Prostate gland (tissue), 2 donors: ENCODE measurements around the gene MAML2. TPM values are rescaled to one million over a fixed set of nuclear protein-coding genes. Genes with fewer than 3 reads are reported as not detected.

Source experiments
- DNase-seq: peaks from one replicate; pipeline ENCODE4 v3.0.0-alpha.2; 2019; ENCODE audit warnings: low spot score
- H3K27ac ChIP-seq, 2 donors: fragments of 200-600 bp; sonication (generic); 2 replicates each; pipeline ENCODE4 v1.5.1; 2017 to 2019
- H3K27me3 ChIP-seq: fragments of 200-600 bp; sonication (generic); replicated peaks from 2 replicates; pipeline ENCODE4 v1.5.1; 2019; ENCODE audit not compliant: insufficient read depth
- H3K36me3 ChIP-seq, 2 donors: fragments of 200-600 bp; sonication (generic); 1 replicate in 1 of 2; 2 replicates in 1 of 2; pipeline versions ENCODE4 v1.5.1 to v1.8.1; 2017 to 2019
- H3K4me1 ChIP-seq: fragments of 200-600 bp; sonication (generic); replicated peaks from 2 replicates; pipeline ENCODE4 v1.5.1; 2019
- H3K4me3 ChIP-seq, 2 donors: fragments of 200-600 bp; sonication (generic); 2 replicates each; pipeline ENCODE4 v1.5.1; 2017 to 2019
- H3K9me3 ChIP-seq: fragments of 200-600 bp; sonication (generic); 2 replicates; pipeline ENCODE4 v1.5.1; 2017
- POLR2A ChIP-seq: fragments of 450-650 bp; IDR thresholded peaks from one replicate; pipeline ENCODE4 v1.6.1; 2016; ENCODE audit warnings: antibody characterized with exemption, mild to moderate bottlenecking
- POLR2AphosphoS5 ChIP-seq: sonication (generic); formaldehyde crosslinking; IDR thresholded peaks from one replicate; pipeline ENCODE4 v1.6.1; 2017; ENCODE audit warnings: antibody characterized with exemption
- WGBS: methylation state at CpG from one replicate; pipeline ENCODE4 v1.1.5; 2018; 5-methylcytosine and 5-hydroxymethylcytosine counted together
- intact Hi-C: fragments of 100-400 bp; cut with DNase I; formaldehyde crosslinking; loops from one replicate; pipeline ENCODE4 v1.14.2; 2022
- total RNA-seq, 2 donors: library from RNA; depleted of rRNA; stranded (reverse); fragments of >200 nt; gene quantifications; one replicate each; pipeline ENCODE4 v1.1.0, GENCODE V29; 2016
- TF ChIP-seq, protein P1 (sequence below), 4 experiments: fragments of 200-600 bp in 2 of 4; fragments of 450-650 bp in 2 of 4; sonication (generic) in 2 of 4; IDR thresholded peaks; 1 replicate in 3 of 4; 2 replicates in 1 of 4; pipeline ENCODE4 v1.5.1; 2016 to 2019; ENCODE audit warnings: antibody characterized with exemption in 4 of 4, mild to moderate bottlenecking in 2 of 4, moderate library complexity in 2 of 4

Gene MAML2
- total RNA-seq, 2 donors from 2014 or later: 28.9 to 30.4 TPM

DNA sequence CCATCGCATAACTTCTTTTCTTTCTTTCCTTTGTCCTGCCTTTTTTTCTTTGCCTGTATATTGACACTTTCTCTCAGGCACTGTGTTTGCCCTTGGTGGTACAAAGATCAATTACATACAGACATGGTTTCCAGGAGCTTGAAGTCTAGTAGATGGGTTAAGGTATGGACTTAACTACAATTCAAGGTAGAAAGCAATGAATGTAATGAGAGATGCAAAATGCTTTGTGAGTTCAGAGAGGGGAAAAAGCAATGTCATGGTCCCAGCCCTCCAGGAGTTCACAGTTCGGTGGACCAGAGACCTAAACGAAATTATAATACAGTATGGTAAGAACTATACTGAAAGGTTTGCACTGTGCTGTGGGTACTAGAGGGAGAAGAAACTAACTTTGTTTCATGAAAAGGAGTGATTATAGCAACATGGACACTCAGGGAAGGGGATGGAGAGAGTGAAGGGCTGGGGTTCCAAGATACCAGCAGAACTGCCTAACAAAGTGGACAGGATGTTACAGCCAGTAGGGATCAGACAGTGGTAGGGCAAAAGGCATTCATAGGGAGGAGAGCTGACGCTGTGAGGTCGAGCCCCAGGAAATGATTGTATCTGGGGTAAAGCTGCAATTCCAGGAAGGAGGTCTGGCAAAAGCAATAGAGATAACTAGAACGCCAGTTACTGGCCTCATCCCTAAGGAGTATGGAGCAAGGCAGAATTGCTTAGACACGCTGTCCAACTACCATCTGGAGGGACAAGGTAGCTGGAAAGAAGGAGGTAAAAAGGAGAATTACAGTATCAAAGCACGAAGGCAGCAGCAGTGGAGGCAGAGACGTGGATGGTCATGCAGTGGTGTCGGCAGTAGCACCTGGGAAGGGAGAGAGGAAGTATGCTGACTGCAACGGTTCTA, 260.7 kb downstream of the MAML2 start:
- Histone ChIP-seq H3K27me3 (no peaks in the 10 kb centered on the region), H3K4me3 (no peak overlapping the region), H3K27ac (no peak overlapping the region), H3K9me3 (no peaks in the 10 kb centered on the region), H3K4me1 (no peaks in the 10 kb centered on the region), H3K36me3 (no peaks in the 10 kb centered on the region)
- no peak for DNase-seq
- 85% methylated on average over 11 of the region's 11 CpGs for WGBS
- intact Hi-C loops: no loop called here
- no peak for TF ChIP-seq POLR2A

DNA sequence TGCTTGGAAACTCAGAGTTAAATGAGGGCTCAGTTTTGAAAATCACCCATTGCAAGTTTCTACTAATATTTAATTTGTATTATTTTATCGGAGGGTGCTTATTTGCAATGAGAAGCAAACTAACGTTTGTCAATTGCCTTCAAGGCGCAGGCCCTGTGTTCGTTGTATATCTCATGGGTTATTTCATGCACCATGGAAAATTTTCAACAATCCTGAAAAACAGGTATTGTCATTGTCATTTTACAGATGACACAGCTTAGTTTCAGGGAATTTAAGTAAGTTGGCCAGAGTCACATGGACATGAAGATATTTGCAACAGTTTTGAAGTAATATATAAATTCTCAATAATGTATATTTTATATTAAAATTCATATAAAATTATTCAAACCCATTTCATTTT, 261.4 kb downstream of the MAML2 start:
- Histone ChIP-seq H3K27ac (no peak overlapping the region), H3K27me3 (no peaks in the 10 kb centered on the region), H3K9me3 (no peaks in the 10 kb centered on the region), H3K36me3 (no peaks in the 10 kb centered on the region), H3K4me3 (no peak overlapping the region), H3K4me1 (no peaks in the 10 kb centered on the region)
- intact Hi-C loops: no loop called here
- 54% methylated on average over 4 of the region's 4 CpGs for WGBS
- DNase-seq: no peak
- TF ChIP-seq, protein P1, sequence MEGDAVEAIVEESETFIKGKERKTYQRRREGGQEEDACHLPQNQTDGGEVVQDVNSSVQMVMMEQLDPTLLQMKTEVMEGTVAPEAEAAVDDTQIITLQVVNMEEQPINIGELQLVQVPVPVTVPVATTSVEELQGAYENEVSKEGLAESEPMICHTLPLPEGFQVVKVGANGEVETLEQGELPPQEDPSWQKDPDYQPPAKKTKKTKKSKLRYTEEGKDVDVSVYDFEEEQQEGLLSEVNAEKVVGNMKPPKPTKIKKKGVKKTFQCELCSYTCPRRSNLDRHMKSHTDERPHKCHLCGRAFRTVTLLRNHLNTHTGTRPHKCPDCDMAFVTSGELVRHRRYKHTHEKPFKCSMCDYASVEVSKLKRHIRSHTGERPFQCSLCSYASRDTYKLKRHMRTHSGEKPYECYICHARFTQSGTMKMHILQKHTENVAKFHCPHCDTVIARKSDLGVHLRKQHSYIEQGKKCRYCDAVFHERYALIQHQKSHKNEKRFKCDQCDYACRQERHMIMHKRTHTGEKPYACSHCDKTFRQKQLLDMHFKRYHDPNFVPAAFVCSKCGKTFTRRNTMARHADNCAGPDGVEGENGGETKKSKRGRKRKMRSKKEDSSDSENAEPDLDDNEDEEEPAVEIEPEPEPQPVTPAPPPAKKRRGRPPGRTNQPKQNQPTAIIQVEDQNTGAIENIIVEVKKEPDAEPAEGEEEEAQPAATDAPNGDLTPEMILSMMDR (IDR thresholded peaks at IDR 0.05): no peak
- TF ChIP-seq POLR2A: no peak
- TF ChIP-seq POLR2AphosphoS5: no peak

DNA sequence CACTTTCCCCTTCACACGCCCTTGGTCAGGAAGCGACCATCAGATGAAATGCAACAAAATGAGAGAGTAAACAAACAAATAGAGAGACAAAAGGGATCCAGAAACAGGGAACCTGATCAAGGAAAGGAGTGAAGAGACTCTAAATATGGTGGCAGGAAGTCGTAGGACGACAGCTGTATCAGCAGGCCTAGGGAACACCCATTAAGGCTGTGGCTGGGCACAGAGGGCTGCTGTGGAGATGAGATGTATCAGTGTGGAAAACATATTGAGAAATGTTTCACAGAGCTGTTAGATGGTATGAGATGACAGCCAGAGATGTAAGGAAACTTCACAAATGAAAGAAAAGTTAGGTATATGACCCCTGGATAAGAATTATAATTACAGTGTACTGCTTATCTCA, 263.3 kb downstream of the MAML2 start:
- intact Hi-C loops: no loop called here
- no peak for DNase-seq
- Histone ChIP-seq H3K36me3 (no peaks in the 10 kb centered on the region), H3K27me3 (no peaks in the 10 kb centered on the region), H3K4me1 (no peaks in the 10 kb centered on the region), H3K9me3 (no peaks in the 10 kb centered on the region), H3K4me3 (no peak overlapping the region), H3K27ac (no peak overlapping the region)
- 92% methylated on average over 4 of the region's 4 CpGs for WGBS
- TF ChIP-seq, protein P1 (IDR thresholded peaks at IDR 0.05): no peak
- TF ChIP-seq POLR2A: no peak
- TF ChIP-seq POLR2AphosphoS5: no peak

DNA sequence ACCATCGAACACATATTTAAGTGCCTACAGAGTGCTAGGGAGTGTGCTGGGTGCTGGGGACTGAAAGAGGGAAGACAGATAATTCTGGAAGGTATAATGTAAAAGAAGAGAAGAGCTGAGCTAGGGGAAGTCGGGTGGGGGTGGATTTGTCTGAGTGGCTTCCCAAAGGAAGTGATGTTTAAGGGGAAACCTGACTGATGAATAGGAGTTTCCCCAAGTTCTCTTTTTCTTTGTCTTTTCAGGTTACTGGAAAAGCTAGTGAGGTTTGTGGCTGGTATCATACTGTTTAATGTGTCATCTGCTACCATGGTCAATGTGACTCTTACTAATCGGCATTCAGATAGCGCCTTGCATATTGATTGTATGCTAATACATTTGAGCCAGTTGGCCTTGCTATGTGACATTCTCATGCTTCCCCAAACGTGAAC, 267.4 kb downstream of the MAML2 start:
- intact Hi-C loops: no loop called here
- no peak overlapping the region for H3K27ac ChIP-seq
- no peak for DNase-seq
- H3K4me3 ChIP-seq: no peak overlapping the region
- TF ChIP-seq POLR2AphosphoS5 (no peak), POLR2A (no peak)
- TF ChIP-seq, protein P1 (IDR thresholded peaks at IDR 0.05): no peak
- no peaks in the 10 kb centered on the region for H3K9me3 ChIP-seq
- no peaks in the 10 kb centered on the region for H3K4me1 ChIP-seq
- H3K27me3 ChIP-seq: no peaks in the 10 kb centered on the region
- WGBS: 82% methylated on average over 5 of the region's 5 CpGs
- H3K36me3 ChIP-seq: no peaks in the 10 kb centered on the region

DNA sequence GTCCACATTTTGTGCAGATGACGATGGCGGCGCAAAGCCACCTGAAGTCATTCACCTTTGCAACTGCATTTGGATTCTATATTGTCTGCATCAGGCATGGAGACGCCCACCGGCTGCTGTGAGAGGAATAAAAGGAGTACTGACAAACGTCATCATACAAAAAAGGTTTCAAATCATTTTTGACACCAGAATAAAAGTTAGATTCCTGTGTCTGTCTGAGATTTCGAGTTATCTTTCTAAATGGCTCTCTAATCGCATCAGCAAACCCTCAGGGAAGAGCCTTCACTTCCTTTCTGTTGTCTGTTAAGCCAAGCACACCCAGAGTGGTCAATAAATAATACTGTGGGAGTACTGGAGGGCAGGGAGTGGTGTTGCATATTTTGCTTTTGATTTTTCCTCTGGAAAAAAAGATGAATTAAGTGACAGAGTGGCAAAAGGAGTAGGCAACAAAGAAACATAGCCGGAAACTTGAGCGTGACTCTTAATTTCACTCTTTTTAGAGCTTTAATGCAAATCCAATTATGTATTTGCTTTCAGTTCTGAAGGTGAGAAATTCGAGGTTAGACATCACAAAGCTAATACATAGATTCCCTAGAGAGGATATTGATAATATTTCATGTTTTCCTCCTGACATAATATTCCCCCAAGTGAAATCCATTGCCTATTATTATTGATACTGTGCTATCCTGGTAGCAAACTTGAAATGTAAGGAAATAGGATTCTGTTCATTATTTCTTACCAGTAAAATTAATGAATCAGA, 268.3 kb downstream of the MAML2 start:
- intact Hi-C loops: no loop called here
- no peaks in the 10 kb centered on the region for H3K9me3 ChIP-seq
- H3K27ac ChIP-seq: no peak overlapping the region
- H3K36me3 ChIP-seq: no peaks in the 10 kb centered on the region
- no peak for DNase-seq
- WGBS: 88% methylated on average over 11 of the region's 11 CpGs
- H3K27me3 ChIP-seq: no peaks in the 10 kb centered on the region
- no peak overlapping the region for H3K4me3 ChIP-seq
- TF ChIP-seq, protein P1 (IDR thresholded peaks at IDR 0.05): no peak
- no peak for TF ChIP-seq POLR2AphosphoS5
- no peak for TF ChIP-seq POLR2A
- no peaks in the 10 kb centered on the region for H3K4me1 ChIP-seq
